GM18861 (cell line): ENCODE data around the gene ACAP3.

Experiments
- ATAC-seq: cut with Tn5 transposase; IDR thresholded peaks from one replicate; pipeline ENCODE4 v1.9.1; 2021; ENCODE audit not compliant: unreplicated experiment

ACAP3 gene

GRCh38 chr1:1246577-1247340 lies 61.0 kb downstream of the ACAP3 start, which contains the start of gene C1QTNF12:
Gene C1QTNF12 (minus strand): TSS chr1:1246722. CDS start chr1:1246690, 32 bp downstream.
- ATAC-seq, result no peak

- ATAC-seq, result no peak
Measured at GRCh38 chr1:1245817-1246576, 61.7 kb downstream of the ACAP3 start.

GRCh38 chr1:1245178-1245816 lies 62.4 kb downstream of the ACAP3 start:
- no peak for ATAC-seq

GRCh38 chr1:1244192-1244811 lies 63.4 kb downstream of the ACAP3 start:
- no peak for ATAC-seq

- ATAC-seq, result no peak
Measured at GRCh38 chr1:1243807-1244191, 63.9 kb downstream of the ACAP3 start.

GRCh38 chr1:1243266-1243660 lies 64.5 kb downstream of the ACAP3 start:
- ATAC-seq, result no peak

- ATAC-seq, result no peak
Measured at GRCh38 chr1:1242461-1243265, 65.1 kb downstream of the ACAP3 start.
